ENCODE results near the gene MSMB.

GRCh38 chr10:46068117-46068516, 22.0 kb upstream of the MSMB start:
- no peak for TF ChIP-seq EZH2 (IDR thresholded peaks at IDR 0.05; ENCODE audit: low read depth)
- TF ChIP-seq CTCF (conservative IDR thresholded peaks at IDR 0.05): no peak

All from PC-9 (cell line).